ENCODE measurements around the gene GSTM2.
A peak's percentile ranks its signal among the peaks of the same experiment; 100 is the strongest.

The GSTM2 gene

GRCh38 chr1:109643385-109644230, 24.2 kb upstream of the GSTM2 start:
- TF ChIP-seq CTCF (IDR thresholded peaks at IDR 0.05): peak; percentile 90

GRCh38 chr1:109644670-109645069, 23.2 kb upstream of the GSTM2 start:
- no peak for TF ChIP-seq CTCF (IDR thresholded peaks at IDR 0.05)

- TF ChIP-seq CTCF (IDR thresholded peaks at IDR 0.05): peak; percentile 62
These were observed 18.4 kb upstream of the GSTM2 start for GRCh38 chr1:109649491-109649914.

GRCh38 chr1:109650609-109651008, 17.2 kb upstream of the GSTM2 start:
- TF ChIP-seq CTCF (IDR thresholded peaks at IDR 0.05): no peak

GRCh38 chr1:109652402-109652801, 15.5 kb upstream of the GSTM2 start:
- no peak for TF ChIP-seq CTCF (IDR thresholded peaks at IDR 0.05)

- TF ChIP-seq CTCF (IDR thresholded peaks at IDR 0.05): no peak
These were observed 14.6 kb upstream of the GSTM2 start for GRCh38 chr1:109653306-109653705.

- TF ChIP-seq CTCF (IDR thresholded peaks at IDR 0.05): no peak
These were observed 13.3 kb upstream of the GSTM2 start for GRCh38 chr1:109654519-109654918.

All from LNCAP (cell line).